Stimulated activated CD4-positive, alpha-beta T cell treated with anti-CD3 and anti-CD28 coated beads, Interleukin-1b, Interleukin-23, amount 100 ng/mL, for 1 hour (primary cell): ENCODE data around the gene NEDD8.
A peak's percentile ranks its signal among the peaks of the same experiment; 100 is the strongest.

Experiments used
- DNase-seq, 2 donors: peaks; one replicate each; pipeline ENCODE4 v3.0.0-alpha.2; 2020; ENCODE audit warnings: low read depth in 2 of 2

The NEDD8 gene

DNA sequence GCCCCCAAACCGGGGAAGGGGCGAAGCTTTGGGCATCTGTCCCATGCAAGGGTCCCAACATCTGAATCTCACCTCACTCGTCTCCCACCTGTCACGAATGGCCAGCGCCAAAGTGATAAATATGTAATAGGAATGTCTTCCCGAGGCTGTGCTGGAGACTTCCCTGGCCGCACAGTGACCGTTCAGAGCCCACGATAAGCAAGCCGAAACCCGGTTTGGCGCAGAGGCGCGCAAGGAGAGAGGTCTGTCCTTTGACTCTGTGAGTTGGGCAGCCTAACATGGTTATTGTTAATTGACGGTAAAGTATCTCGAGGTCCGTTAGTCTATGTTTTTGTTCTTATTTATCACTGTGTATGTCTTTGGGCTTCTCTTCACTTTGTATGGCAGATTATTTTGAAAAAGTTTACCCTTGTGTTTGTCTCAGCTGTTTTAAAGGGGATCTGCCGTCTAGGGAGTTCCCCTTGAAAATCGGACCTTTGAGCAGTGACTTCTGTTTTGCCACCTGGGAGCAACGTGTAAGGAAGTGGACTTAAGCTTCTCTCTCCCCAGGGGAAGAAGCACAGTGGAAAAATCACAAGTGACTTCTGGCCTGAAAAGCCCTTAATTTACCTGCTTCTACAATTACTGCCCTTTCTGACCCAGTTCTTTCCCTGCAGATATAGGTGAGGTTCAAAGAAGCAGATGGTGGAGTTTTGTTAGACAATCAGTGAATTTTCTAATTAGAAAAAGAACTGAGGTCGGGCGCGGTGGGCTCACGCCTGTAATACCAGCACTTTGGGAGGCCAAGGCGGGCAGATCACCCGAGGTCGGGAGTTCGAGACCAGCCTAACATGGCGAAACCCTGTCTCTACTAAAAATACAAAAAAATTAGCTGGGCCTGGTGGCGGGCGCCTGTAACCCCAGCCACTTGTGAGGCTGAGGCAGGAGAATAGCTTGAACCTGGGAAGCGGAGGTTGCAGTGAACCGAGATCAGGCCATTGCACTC, 35.8 kb downstream of the NEDD8 start:
- no peak for DNase-seq

DNA sequence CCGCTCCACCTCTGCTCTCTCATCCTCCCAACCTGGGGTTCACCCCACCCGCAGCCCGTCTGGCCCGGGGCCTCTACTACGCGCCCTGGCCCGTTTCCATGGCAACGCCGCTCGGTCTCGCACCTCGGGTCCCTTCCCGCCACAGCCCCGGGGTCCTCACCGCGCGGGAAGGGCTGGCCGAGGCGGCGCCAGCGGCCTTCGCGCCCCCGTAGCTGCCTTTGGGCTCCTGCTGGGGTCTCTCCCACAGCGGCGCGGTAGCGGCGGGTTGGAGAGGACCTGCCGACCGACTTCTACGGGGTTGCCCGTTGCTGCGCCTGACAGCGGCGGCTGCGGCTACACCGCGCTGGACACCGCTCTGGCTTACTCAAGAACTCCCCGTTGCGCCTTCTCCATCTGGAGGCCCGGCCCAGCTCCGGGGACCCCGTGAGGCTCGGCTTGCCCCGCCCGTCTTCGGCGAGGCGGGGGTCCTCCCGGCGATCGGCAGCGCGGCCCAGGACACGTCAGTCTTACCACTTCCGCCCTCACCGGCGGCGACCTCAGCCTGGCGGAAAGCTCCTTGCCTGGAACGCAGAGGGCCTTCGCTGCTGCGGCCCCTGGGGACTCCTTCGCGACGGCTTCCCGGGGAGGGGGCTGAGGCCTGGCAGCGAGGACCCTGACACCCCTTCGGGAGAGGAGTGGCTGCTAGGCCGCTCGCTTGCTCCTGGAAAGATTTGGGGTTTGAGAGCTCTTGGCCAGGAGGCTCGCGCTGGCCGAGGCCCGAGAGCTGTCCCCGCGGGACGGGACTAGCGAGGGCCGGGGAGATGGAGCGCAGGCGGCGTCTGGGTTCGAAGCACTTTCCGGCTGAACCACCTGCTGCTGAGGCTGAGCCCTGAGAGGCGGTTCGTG, 36.7 kb downstream of the NEDD8 start, which contains the start of gene TM9SF1:
Gene TM9SF1 (minus strand): TSS at position 256 of the 885 bp plus-strand sequence. CDS start 422 bp downstream, outside the sequence.
- DNase-seq: peak; percentile 68

DNA sequence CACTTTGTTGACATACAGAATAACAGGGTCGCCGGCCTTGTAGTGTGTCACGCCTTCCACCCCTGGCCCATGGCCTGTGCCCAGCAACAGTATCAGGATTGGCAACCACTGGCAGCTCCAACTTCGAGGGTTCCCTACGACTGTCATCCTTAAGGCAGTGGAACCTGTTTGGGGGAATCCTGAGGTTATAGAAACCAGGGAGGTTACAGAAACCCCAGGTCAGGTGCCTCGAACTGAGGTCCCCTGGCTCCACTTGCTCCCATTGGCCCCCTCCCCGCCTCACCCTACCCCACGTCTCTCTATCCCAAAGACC, 37.3 kb downstream of the NEDD8 start:
- no peak for DNase-seq

DNA sequence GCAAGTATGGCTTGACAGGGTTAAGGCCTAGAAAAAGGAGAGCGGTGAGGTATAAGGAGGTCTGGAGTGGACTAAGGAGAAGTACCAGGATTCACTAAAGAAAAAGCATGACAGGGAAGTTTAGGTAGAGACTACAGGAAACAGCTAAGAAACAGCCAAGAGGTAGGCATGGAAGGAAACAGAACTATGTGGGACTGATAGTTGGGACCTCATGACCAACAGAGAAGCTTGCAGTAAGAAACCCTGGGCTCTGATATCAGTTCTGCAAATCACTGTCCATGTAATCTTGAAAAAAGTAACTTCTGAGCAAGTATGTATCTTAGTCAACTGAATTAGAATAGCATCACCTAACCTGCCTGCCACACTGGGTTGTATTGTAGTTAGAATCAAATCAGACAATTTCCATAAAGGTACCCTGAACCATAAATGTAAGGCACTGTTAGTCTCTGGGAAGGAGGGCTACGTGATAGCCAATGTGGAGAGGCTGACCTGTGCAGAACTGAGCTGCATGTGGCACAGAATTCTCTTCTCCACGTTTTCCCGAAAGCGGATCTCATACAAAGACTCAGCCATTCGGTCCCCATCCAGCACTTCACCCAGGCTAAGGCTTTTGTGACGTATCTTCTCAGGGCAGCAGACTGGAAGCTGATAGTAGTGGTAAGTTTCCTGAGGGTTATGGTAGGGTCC, 37.8 kb downstream of the NEDD8 start:
- DNase-seq: no peak

- no peak for DNase-seq
Observed at GRCh38 chr14:24192933-24193332, 39.2 kb downstream of the NEDD8 start.

- no peak for DNase-seq
Observed at GRCh38 chr14:24190416-24190815, 41.8 kb downstream of the NEDD8 start.

DNA sequence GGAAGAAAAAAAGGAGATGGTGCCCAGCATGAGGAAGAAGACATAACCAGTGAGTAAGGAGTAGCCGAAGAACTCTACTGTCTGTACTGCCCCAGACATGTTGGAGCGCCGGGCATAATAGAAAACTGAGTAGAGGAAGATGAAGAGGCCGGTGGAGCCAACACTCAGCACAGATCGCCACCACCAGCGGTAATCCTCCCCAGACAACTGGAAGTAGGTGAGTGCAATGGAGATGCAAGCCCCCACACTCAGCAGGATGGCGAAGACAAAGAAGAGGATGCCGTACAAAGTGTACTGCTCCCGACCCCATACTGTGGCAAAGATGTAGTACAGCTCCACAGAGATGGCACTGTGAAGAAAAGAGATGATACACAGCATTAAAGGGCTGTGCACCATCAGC, 42.7 kb downstream of the NEDD8 start:
- DNase-seq: no peak

DNA sequence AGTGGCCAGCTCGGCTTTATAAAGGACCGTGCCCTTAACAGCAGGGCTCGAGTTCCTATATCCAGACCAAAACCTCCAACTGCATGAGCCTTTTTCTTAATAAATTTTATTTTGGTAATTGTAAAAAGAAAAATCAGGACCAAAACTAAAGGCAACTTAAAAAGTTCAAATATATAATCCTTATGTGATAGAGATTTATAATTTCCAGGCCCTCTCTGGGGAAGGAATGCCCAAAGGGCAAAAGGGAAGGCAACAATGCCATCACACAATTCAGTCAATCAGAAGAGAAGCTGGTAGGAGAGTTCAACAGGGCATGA, 43.1 kb downstream of the NEDD8 start:
- no peak for DNase-seq

GRCh38 chr14:24188251-24189058, 43.7 kb downstream of the NEDD8 start, which contains the start of gene IPO4:
Gene IPO4, minus strand, starts transcription at chr14:24188816. Its CDS starts 29 bp downstream, at chr14:24188787.
- peak; percentile 82 to 87 for DNase-seq

- DNase-seq: no peak
Observed at GRCh38 chr14:24187539-24187915, 44.6 kb downstream of the NEDD8 start.

DNA sequence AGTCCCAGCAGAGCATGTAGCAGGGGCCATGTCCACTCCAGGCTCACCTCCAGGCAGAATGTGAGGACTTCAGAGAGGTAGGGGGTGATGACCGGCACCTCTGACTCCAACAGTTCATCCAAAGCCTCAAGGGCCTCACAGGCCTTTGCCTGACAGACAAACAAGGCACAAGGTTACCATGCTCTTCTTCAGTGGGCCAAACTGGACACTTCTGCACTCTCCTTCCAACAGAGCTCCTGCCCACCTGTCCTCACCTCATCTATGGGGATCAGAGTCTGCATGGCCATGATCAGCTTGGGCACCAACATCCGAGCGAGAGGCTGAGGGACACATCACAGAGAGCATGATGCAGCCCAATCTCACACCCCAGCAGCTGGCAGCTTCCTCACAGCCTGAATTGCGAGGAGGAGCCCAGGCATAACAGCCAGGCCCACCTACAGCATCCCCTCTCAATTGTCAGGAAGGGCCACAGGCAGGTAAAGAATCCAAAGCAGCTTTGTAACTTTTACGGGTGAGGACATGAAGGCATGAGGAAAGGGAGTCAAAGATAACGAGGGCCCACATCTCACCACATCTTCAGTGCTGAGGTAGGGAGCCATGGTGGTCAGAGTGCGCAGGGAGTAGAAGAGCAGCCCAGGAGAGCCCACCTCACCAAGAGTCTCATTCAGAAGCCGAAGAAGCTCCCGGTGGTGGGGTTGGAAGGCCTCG, 45.2 kb downstream of the NEDD8 start:
- no peak for DNase-seq

GRCh38 chr14:24185741-24186140, 46.4 kb downstream of the NEDD8 start:
- DNase-seq: no peak

DNA sequence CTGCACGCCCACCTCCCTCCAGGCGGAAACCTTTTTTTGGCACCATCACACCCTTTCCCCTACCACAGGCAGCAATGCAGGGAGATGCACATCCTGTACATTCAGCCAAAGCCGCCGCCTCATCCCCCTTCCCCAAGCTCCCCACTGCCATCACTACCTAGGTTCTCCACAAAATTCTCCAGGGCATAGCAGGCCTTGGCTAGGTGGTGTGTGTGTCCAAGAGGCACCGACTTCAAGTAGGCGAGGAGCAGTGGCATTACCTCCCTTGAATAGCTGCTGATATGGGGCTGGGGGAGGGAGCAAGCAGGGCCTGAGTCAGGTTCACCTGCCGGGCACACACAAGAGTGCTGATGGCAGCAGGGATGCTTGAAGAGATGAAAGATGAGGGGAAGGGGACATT, 47.1 kb downstream of the NEDD8 start:
- DNase-seq: no peak

DNA sequence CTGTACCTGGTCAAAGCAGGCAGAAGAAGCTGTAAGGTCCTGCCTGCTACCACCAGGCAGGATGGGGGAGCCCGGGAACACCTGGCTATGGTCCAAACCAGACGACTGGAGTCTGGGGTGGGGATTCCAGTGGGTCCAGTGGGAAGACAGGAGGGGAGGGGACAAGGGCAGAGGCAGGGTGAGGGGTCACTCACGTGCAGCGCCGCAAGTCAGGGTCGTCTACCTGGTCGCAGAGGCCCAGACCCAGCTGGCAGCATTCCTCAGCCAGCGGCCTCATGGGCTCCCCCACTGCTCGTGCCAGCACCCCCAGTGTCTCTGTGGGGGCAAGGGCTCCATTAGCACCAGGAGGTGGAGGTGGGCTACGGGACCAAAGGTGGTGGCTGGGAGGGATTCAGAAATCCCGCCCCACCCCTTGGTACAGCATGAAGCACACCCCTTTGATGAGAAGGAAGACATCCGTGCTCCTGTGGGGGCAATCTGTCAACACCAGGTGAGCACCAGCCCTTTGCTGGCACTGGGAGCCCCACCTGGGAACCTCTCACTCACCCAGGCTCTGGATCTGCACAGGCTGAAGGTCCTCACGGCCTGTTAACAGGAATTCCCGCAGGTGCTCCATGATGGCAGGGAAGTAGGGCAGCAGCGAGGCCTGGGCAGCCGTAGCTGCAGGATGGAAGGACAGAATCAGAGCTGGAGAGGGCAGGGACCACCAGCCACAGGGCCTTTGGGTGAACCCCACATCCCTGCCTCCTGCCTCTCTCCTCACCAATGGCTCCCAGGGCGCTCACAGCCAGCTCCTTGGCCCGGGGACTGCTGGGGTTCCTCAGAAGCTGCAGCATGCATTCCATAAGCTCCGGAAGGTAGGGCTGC, 47.8 kb downstream of the NEDD8 start:
- no peak for DNase-seq

GRCh38 chr14:24183014-24183481, 49.1 kb downstream of the NEDD8 start:
- DNase-seq: no peak

- DNase-seq: no peak
Observed at GRCh38 chr14:24182110-24182882, 49.9 kb downstream of the NEDD8 start.

DNA sequence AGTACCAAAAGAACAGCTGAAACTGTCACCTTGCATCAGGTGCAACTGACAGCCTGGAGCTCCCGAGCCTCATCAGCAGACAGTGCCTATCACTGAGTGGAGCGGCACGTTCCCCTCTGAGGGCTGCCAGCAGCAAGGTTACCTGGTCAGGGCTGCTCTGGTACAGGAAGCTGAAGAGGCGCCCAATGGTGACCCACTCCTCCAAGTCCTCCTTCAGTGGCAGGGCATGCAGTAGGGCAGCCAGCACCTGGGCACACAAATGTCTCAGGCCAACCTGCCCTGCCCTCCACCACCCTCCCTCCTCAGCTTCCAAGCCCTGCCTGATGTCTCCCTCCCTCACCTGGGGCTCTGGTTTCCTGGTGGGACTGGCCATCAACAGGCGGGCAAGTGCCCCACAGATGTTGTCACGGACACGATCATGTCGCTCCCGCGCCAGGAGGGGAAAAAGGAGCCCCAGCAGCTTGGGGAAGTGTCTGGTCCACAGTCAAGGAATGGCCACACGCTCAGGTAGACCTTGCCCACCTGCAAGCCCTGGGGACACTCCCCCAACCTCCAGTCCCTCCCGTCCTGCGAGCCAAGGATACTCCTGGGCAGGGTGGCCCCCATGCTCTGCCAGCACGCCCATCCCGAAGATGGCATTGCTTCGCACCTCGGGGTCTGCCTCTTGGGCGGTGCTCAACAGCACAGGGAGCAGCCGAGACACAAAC, 50.6 kb downstream of the NEDD8 start:
- no peak for DNase-seq
